ENCODE measurements around the gene PIK3C2G. TPM values are rescaled to one million over a fixed set of nuclear protein-coding genes. Genes with fewer than 3 reads are reported as not detected.
"Not testable (repeated sequence)": the region's sequence is repeated elsewhere in the genome, so short reads cannot be mapped to it uniquely, and the experiment has no call there.

Gene PIK3C2G
- total RNA-seq, 1 experiment from 2014 or later: not detected

GRCh38 chr12:18542497-18542896 lies 281.2 kb downstream of the PIK3C2G start:
- not testable (repeated sequence) for H3K27me3 ChIP-seq (ENCODE audit: low read length); H4K20me1 ChIP-seq (ENCODE audit: insufficient read depth, low read depth, low read length); H3K36me3 ChIP-seq (ENCODE audit: insufficient read depth, low read length); H3K79me2 ChIP-seq (ENCODE audit: low read length); H3K4me3 ChIP-seq (ENCODE audit: low read length); H2AFZ ChIP-seq (ENCODE audit: low read length); H3K4me2 ChIP-seq (ENCODE audit: low read depth, low read length, poor library complexity, severe bottlenecking); H3K9me3 ChIP-seq (ENCODE audit: low read length); H3K9me2 ChIP-seq (replicated peaks; ENCODE audit: insufficient read depth, low read length); H3K9ac ChIP-seq (ENCODE audit: low read length); H3K27ac ChIP-seq (ENCODE audit: low read length); DNase-seq; H3K4me1 ChIP-seq (ENCODE audit: low read length)

GRCh38 chr12:18546399-18546798 lies 285.1 kb downstream of the PIK3C2G start:
- H2AFZ ChIP-seq (ENCODE audit: low read length): no peak overlapping the region
- H3K9me2 ChIP-seq (replicated peaks; ENCODE audit: insufficient read depth, low read length): no peaks in the 10 kb centered on the region
- no peaks in the 10 kb centered on the region for H3K4me1 ChIP-seq (ENCODE audit: low read length)
- H3K36me3 ChIP-seq (ENCODE audit: insufficient read depth, low read length): no peaks in the 10 kb centered on the region
- H3K4me2 ChIP-seq (ENCODE audit: low read depth, low read length, poor library complexity, severe bottlenecking): no peak overlapping the region
- H3K9ac ChIP-seq (ENCODE audit: low read length): no peak overlapping the region
- H3K27ac ChIP-seq (ENCODE audit: low read length): no peak overlapping the region
- DNase-seq: no peak
- H3K27me3 ChIP-seq (ENCODE audit: low read length): no peaks in the 10 kb centered on the region
- no peaks in the 10 kb centered on the region for H4K20me1 ChIP-seq (ENCODE audit: insufficient read depth, low read depth, low read length)
- H3K9me3 ChIP-seq (ENCODE audit: low read length): no peaks in the 10 kb centered on the region
- H3K4me3 ChIP-seq (ENCODE audit: low read length): no peak overlapping the region
- no peaks in the 10 kb centered on the region for H3K79me2 ChIP-seq (ENCODE audit: low read length)

GRCh38 chr12:18549598-18549997 lies 288.3 kb downstream of the PIK3C2G start:
- Histone ChIP-seq H2AFZ (ENCODE audit: low read length) (no peak overlapping the region), H3K36me3 (ENCODE audit: insufficient read depth, low read length) (no peaks in the 10 kb centered on the region), H3K4me1 (ENCODE audit: low read length) (no peaks in the 10 kb centered on the region), H3K4me2 (ENCODE audit: low read depth, low read length, poor library complexity, severe bottlenecking) (no peak overlapping the region), H3K9me3 (ENCODE audit: low read length) (no peaks in the 10 kb centered on the region), H3K9ac (ENCODE audit: low read length) (no peak overlapping the region), H3K27ac (ENCODE audit: low read length) (no peak overlapping the region), H3K4me3 (ENCODE audit: low read length) (no peak overlapping the region), H3K27me3 (ENCODE audit: low read length) (no peaks in the 10 kb centered on the region), H3K9me2 (replicated peaks; ENCODE audit: insufficient read depth, low read length) (no peaks in the 10 kb centered on the region), H3K79me2 (ENCODE audit: low read length) (no peaks in the 10 kb centered on the region), H4K20me1 (ENCODE audit: insufficient read depth, low read depth, low read length) (no peaks in the 10 kb centered on the region)
- no peak for DNase-seq

- H3K9me2 ChIP-seq (replicated peaks; ENCODE audit: insufficient read depth, low read length): no peaks in the 10 kb centered on the region
- H3K4me3 ChIP-seq (ENCODE audit: low read length): no peak overlapping the region
- H4K20me1 ChIP-seq (ENCODE audit: insufficient read depth, low read depth, low read length): no peaks in the 10 kb centered on the region
- H3K4me1 ChIP-seq (ENCODE audit: low read length): no peaks in the 10 kb centered on the region
- H3K9ac ChIP-seq (ENCODE audit: low read length): no peak overlapping the region
- H3K9me3 ChIP-seq (ENCODE audit: low read length): no peaks in the 10 kb centered on the region
- H3K36me3 ChIP-seq (ENCODE audit: insufficient read depth, low read length): no peaks in the 10 kb centered on the region
- H2AFZ ChIP-seq (ENCODE audit: low read length): no peak overlapping the region
- no peaks in the 10 kb centered on the region for H3K27me3 ChIP-seq (ENCODE audit: low read length)
- no peaks in the 10 kb centered on the region for H3K79me2 ChIP-seq (ENCODE audit: low read length)
- DNase-seq: no peak
- no peak overlapping the region for H3K27ac ChIP-seq (ENCODE audit: low read length)
- H3K4me2 ChIP-seq (ENCODE audit: low read depth, low read length, poor library complexity, severe bottlenecking): no peak overlapping the region
Observed at GRCh38 chr12:18551106-18551505, 289.8 kb downstream of the PIK3C2G start.

- H2AFZ ChIP-seq (ENCODE audit: low read length): no peak overlapping the region
- H3K4me1 ChIP-seq (ENCODE audit: low read length): no peaks in the 10 kb centered on the region
Observed at GRCh38 chr12:18551701-18552100, 290.4 kb downstream of the PIK3C2G start.

GRCh38 chr12:18552829-18553228 lies 291.5 kb downstream of the PIK3C2G start:
- no peaks in the 10 kb centered on the region for H3K4me1 ChIP-seq (ENCODE audit: low read length)
- no peak overlapping the region for H3K4me2 ChIP-seq (ENCODE audit: low read depth, low read length, poor library complexity, severe bottlenecking)
- H3K27me3 ChIP-seq (ENCODE audit: low read length): no peaks in the 10 kb centered on the region
- no peaks in the 10 kb centered on the region for H3K9me2 ChIP-seq (replicated peaks; ENCODE audit: insufficient read depth, low read length)
- no peak overlapping the region for H2AFZ ChIP-seq (ENCODE audit: low read length)
- H3K9ac ChIP-seq (ENCODE audit: low read length): no peak overlapping the region
- no peak overlapping the region for H3K27ac ChIP-seq (ENCODE audit: low read length)
- no peak for DNase-seq
- H3K36me3 ChIP-seq (ENCODE audit: insufficient read depth, low read length): no peaks in the 10 kb centered on the region
- H4K20me1 ChIP-seq (ENCODE audit: insufficient read depth, low read depth, low read length): no peaks in the 10 kb centered on the region
- no peaks in the 10 kb centered on the region for H3K79me2 ChIP-seq (ENCODE audit: low read length)
- H3K4me3 ChIP-seq (ENCODE audit: low read length): no peak overlapping the region
- no peaks in the 10 kb centered on the region for H3K9me3 ChIP-seq (ENCODE audit: low read length)

More at GRCh38 chr12:18551701-18552100, 290.4 kb downstream of the PIK3C2G start:
- Histone ChIP-seq H3K9me3 (ENCODE audit: low read length) (no peaks in the 10 kb centered on the region), H3K9me2 (replicated peaks; ENCODE audit: insufficient read depth, low read length) (no peaks in the 10 kb centered on the region), H3K79me2 (ENCODE audit: low read length) (no peaks in the 10 kb centered on the region), H3K27me3 (ENCODE audit: low read length) (no peaks in the 10 kb centered on the region), H4K20me1 (ENCODE audit: insufficient read depth, low read depth, low read length) (no peaks in the 10 kb centered on the region), H3K27ac (ENCODE audit: low read length) (no peak overlapping the region), H3K4me2 (ENCODE audit: low read depth, low read length, poor library complexity, severe bottlenecking) (no peak overlapping the region), H3K4me3 (ENCODE audit: low read length) (no peak overlapping the region), H3K36me3 (ENCODE audit: insufficient read depth, low read length) (no peaks in the 10 kb centered on the region), H3K9ac (ENCODE audit: low read length) (no peak overlapping the region)
- DNase-seq: no peak

GRCh38 chr12:18556161-18556560 lies 294.8 kb downstream of the PIK3C2G start:
- no peaks in the 10 kb centered on the region for H3K79me2 ChIP-seq (ENCODE audit: low read length)
- H3K27me3 ChIP-seq (ENCODE audit: low read length): no peaks in the 10 kb centered on the region
- no peaks in the 10 kb centered on the region for H3K4me1 ChIP-seq (ENCODE audit: low read length)
- no peak overlapping the region for H3K4me3 ChIP-seq (ENCODE audit: low read length)
- no peaks in the 10 kb centered on the region for H3K9me2 ChIP-seq (replicated peaks; ENCODE audit: insufficient read depth, low read length)
- no peak overlapping the region for H3K9ac ChIP-seq (ENCODE audit: low read length)
- H3K36me3 ChIP-seq (ENCODE audit: insufficient read depth, low read length): no peaks in the 10 kb centered on the region
- no peaks in the 10 kb centered on the region for H4K20me1 ChIP-seq (ENCODE audit: insufficient read depth, low read depth, low read length)
- H3K9me3 ChIP-seq (ENCODE audit: low read length): no peaks in the 10 kb centered on the region
- no peak overlapping the region for H2AFZ ChIP-seq (ENCODE audit: low read length)
- DNase-seq: no peak
- H3K4me2 ChIP-seq (ENCODE audit: low read depth, low read length, poor library complexity, severe bottlenecking): no peak overlapping the region
- no peak overlapping the region for H3K27ac ChIP-seq (ENCODE audit: low read length)

- H3K36me3 ChIP-seq (ENCODE audit: insufficient read depth, low read length): no peaks in the 10 kb centered on the region
- no peaks in the 10 kb centered on the region for H3K9me3 ChIP-seq (ENCODE audit: low read length)
- H3K9ac ChIP-seq (ENCODE audit: low read length): no peak overlapping the region
- no peak overlapping the region for H2AFZ ChIP-seq (ENCODE audit: low read length)
- H3K4me1 ChIP-seq (ENCODE audit: low read length): no peaks in the 10 kb centered on the region
- no peak overlapping the region for H3K4me3 ChIP-seq (ENCODE audit: low read length)
- no peaks in the 10 kb centered on the region for H4K20me1 ChIP-seq (ENCODE audit: insufficient read depth, low read depth, low read length)
- no peak for DNase-seq
- no peaks in the 10 kb centered on the region for H3K9me2 ChIP-seq (replicated peaks; ENCODE audit: insufficient read depth, low read length)
- no peak overlapping the region for H3K4me2 ChIP-seq (ENCODE audit: low read depth, low read length, poor library complexity, severe bottlenecking)
- no peak overlapping the region for H3K27ac ChIP-seq (ENCODE audit: low read length)
- H3K79me2 ChIP-seq (ENCODE audit: low read length): no peaks in the 10 kb centered on the region
- no peaks in the 10 kb centered on the region for H3K27me3 ChIP-seq (ENCODE audit: low read length)
Observed at GRCh38 chr12:18559242-18559641, 297.9 kb downstream of the PIK3C2G start.

GRCh38 chr12:18562531-18562930 lies 301.2 kb downstream of the PIK3C2G start:
- Histone ChIP-seq H2AFZ (ENCODE audit: low read length) (no peak overlapping the region), H4K20me1 (ENCODE audit: insufficient read depth, low read depth, low read length) (no peaks in the 10 kb centered on the region), H3K9me3 (ENCODE audit: low read length) (no peaks in the 10 kb centered on the region), H3K79me2 (ENCODE audit: low read length) (no peaks in the 10 kb centered on the region), H3K9me2 (replicated peaks; ENCODE audit: insufficient read depth, low read length) (no peaks in the 10 kb centered on the region), H3K27ac (ENCODE audit: low read length) (no peak overlapping the region), H3K27me3 (ENCODE audit: low read length) (no peaks in the 10 kb centered on the region), H3K4me1 (ENCODE audit: low read length) (no peaks in the 10 kb centered on the region), H3K4me3 (ENCODE audit: low read length) (no peak overlapping the region), H3K9ac (ENCODE audit: low read length) (no peak overlapping the region), H3K4me2 (ENCODE audit: low read depth, low read length, poor library complexity, severe bottlenecking) (no peak overlapping the region), H3K36me3 (ENCODE audit: insufficient read depth, low read length) (no peaks in the 10 kb centered on the region)
- no peak for DNase-seq

Data from Karpas-422 (cell line).